ENCODE measurements around the gene GSPT1. TPM values are rescaled to one million over a fixed set of nuclear protein-coding genes. Genes with fewer than 3 reads are reported as not detected.

Gene GSPT1
- total and polyA plus RNA-seq, 9 of the 15 experiments (the other 6 are each of a cell fraction or from before 2014, with no cell fraction given): 63.8 to 269 (median 148) TPM

DNA sequence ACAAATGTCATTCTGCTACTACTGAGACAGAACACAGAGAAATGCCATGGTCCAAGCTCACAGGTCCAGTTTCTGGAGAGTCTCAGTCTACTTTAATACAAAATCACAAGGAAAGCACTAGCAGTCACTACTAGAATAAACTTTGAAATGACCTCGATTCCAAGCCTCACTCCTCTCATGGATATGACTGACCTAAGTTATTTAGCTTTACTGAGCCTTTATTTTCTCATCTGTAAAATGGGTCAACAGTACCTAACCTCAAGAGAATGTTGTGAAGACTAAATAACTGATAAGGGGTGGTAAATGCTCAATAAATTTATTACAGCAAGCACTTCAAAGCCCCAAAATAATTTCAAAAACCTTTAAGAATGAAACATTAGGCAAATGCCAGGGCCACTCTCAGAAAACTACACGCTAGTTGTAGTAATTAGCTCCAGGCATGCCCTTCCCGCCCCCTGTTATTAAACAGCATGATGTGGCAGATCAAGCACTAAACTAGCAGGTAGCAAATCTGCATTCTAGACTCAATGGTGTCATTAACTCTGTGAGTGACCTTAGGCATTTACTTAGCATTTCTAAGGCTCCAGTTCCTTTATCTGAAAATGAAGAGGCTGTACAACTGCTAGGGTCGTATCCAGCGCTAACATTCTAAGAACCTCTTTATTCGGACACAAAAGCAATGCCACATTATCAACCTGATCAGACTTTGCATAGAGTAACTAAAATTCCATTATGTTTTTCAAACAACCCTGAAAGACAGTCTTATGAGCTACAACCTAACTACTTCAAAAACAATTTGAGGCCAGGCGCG is 8.4 kb downstream of the GSPT1 start (continued):
- TF ChIP-seq SMARCA5 (IDR thresholded peaks at IDR 0.05) (peak; percentile 38; the same call in 1 of the 2 replicates), ADNP (tag; IDR thresholded peaks at IDR 0.05) (peak; percentile 92), KDM1A (IDR thresholded peaks at IDR 0.05) (peak in 1 of 2 experiments; percentile 70; a peak in 3 of 4 replicates), DPF2 (IDR thresholded peaks at IDR 0.05) (no peak), MTF1 (CRISPR knock-in tag; IDR thresholded peaks at IDR 0.05; ENCODE audit: borderline replicate concordance) (no peak), ELF2 (CRISPR knock-in tag; IDR thresholded peaks at IDR 0.05) (no peak), ZNF57 (CRISPR knock-in tag; IDR thresholded peaks at IDR 0.05) (no peak), EWSR1 (IDR thresholded peaks at IDR 0.05; ENCODE audit: borderline replicate concordance, low read depth, partially characterized antibody) (no peak), STAG1 (CRISPR knock-in tag; IDR thresholded peaks at IDR 0.05; ENCODE audit: borderline replicate concordance) (no peak), GATA2 (CRISPR knock-in tag; IDR thresholded peaks at IDR 0.05) (no peak), FOXJ2 (tag; IDR thresholded peaks at IDR 0.05) (no peak), NCOA1 (IDR thresholded peaks at IDR 0.05; ENCODE audit: low read depth) (no peak), CCAR2 (IDR thresholded peaks at IDR 0.05; ENCODE audit: low read depth, low read length) (no peak), BCOR (IDR thresholded peaks at IDR 0.05) (peak; percentile 87), RBM25 (IDR thresholded peaks at IDR 0.05; ENCODE audit: low read depth, low read length, severe bottlenecking) (peak; percentile 92), ESRRB (CRISPR knock-in tag; IDR thresholded peaks at IDR 0.05; ENCODE audit: borderline replicate concordance) (no peak), ZNF121 (CRISPR knock-in tag; conservative IDR thresholded peaks at IDR 0.05) (no peak)
- TF ChIP-seq, protein P1, sequence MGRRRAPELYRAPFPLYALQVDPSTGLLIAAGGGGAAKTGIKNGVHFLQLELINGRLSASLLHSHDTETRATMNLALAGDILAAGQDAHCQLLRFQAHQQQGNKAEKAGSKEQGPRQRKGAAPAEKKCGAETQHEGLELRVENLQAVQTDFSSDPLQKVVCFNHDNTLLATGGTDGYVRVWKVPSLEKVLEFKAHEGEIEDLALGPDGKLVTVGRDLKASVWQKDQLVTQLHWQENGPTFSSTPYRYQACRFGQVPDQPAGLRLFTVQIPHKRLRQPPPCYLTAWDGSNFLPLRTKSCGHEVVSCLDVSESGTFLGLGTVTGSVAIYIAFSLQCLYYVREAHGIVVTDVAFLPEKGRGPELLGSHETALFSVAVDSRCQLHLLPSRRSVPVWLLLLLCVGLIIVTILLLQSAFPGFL (CRISPR knock-in tag; IDR thresholded peaks at IDR 0.05): no peak
- TF ChIP-seq, protein P2, sequence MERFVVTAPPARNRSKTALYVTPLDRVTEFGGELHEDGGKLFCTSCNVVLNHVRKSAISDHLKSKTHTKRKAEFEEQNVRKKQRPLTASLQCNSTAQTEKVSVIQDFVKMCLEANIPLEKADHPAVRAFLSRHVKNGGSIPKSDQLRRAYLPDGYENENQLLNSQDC (CRISPR knock-in tag; IDR thresholded peaks at IDR 0.05): no peak
- TF ChIP-seq, protein P3, sequence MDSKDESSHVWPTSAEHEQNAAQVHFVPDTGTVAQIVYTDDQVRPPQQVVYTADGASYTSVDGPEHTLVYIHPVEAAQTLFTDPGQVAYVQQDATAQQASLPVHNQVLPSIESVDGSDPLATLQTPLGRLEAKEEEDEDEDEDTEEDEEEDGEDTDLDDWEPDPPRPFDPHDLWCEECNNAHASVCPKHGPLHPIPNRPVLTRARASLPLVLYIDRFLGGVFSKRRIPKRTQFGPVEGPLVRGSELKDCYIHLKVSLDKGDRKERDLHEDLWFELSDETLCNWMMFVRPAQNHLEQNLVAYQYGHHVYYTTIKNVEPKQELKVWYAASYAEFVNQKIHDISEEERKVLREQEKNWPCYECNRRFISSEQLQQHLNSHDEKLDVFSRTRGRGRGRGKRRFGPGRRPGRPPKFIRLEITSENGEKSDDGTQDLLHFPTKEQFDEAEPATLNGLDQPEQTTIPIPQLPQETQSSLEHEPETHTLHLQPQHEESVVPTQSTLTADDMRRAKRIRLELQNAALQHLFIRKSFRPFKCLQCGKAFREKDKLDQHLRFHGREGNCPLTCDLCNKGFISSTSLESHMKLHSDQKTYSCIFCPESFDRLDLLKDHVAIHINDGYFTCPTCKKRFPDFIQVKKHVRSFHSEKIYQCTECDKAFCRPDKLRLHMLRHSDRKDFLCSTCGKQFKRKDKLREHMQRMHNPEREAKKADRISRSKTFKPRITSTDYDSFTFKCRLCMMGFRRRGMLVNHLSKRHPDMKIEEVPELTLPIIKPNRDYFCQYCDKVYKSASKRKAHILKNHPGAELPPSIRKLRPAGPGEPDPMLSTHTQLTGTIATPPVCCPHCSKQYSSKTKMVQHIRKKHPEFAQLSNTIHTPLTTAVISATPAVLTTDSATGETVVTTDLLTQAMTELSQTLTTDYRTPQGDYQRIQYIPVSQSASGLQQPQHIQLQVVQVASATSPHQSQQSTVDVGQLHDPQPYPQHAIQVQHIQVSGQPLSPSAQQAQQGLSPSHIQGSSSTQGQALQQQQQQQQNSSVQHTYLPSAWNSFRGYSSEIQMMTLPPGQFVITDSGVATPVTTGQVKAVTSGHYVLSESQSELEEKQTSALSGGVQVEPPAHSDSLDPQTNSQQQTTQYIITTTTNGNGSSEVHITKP (IDR thresholded peaks at IDR 0.05; ENCODE audit: partially characterized antibody): no peak
- TF ChIP-seq, protein P4, sequence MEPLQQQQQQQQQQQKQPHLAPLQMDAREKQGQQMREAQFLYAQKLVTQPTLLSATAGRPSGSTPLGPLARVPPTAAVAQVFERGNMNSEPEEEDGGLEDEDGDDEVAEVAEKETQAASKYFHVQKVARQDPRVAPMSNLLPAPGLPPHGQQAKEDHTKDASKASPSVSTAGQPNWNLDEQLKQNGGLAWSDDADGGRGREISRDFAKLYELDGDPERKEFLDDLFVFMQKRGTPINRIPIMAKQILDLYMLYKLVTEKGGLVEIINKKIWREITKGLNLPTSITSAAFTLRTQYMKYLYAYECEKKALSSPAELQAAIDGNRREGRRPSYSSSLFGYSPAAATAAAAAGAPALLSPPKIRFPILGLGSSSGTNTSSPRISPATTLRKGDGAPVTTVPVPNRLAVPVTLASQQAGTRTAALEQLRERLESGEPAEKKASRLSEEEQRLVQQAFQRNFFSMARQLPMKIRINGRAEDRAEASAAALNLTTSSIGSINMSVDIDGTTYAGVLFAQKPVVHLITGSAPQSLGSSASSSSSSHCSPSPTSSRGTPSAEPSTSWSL (CRISPR knock-in tag; IDR thresholded peaks at IDR 0.05; ENCODE audit: borderline replicate concordance): no peak

Measured in K562 (cell line).